OCI-LY7 (cell line): ENCODE measurements around the gene PIEZO2. TPM values are rescaled to one million over a fixed set of nuclear protein-coding genes. Genes with fewer than 3 reads are reported as not detected.

Experiments
- BruUV-seq: library from RNA; stranded (reverse); fragments of 400-500 nt; replicated peaks from 2 replicates; lab custom pipeline; 2021; lab: Mats Ljungman, UMichigan
- CTCF ChIA-PET: fragments of 300-600 bp; sonication (Branson Sonifier 250); formaldehyde crosslinking; loops from one replicate; lab custom pipeline; 2022; ENCODE audit warnings: antibody characterized with exemption; ENCODE audit not compliant: unreplicated experiment; lab: Charles Lee
- POLR2A ChIA-PET: fragments of 300-600 bp; sonication (Branson Sonifier 250); formaldehyde crosslinking; loops from one replicate; lab custom pipeline; 2022; ENCODE audit warnings: antibody characterized with exemption; lab: Charles Lee
- DNase-seq: peaks from one replicate; pipeline ENCODE4 v3.0.0-alpha.2; 2015; ENCODE audit warnings: low spot score
- H2AFZ ChIP-seq: fragments of 200-600 bp; sonication (generic), shearing (Covaris generic); 2 replicates; pipeline ENCODE4 v1.6.1; 2014; ENCODE audit warnings: mild to moderate bottlenecking, antibody characterized with exemption, low read length, moderate library complexity
- H3K27ac ChIP-seq: fragments of 200-600 bp; sonication (generic); 2 replicates; pipeline ENCODE4 v1.5.1; 2014; ENCODE audit warnings: mixed run types, low read depth, mild to moderate bottlenecking, moderate library complexity, low read length, inconsistent platforms; ENCODE audit not compliant: poor library complexity, severe bottlenecking
- H3K36me3 ChIP-seq: fragments of 200-600 bp; sonication (generic); 2 replicates; pipeline ENCODE4 v1.6.1; 2014; ENCODE audit warnings: mild to moderate bottlenecking, antibody characterized with exemption, low read length, moderate library complexity, mixed read lengths; ENCODE audit not compliant: insufficient read depth
- H3K4me1 ChIP-seq: fragments of 200-600 bp; sonication (generic); 2 replicates; pipeline ENCODE4 v1.5.1; 2014; ENCODE audit warnings: mild to moderate bottlenecking, low read length; ENCODE audit not compliant: insufficient read depth, poor library complexity, severe bottlenecking
- H3K4me2 ChIP-seq: fragments of 200-600 bp; sonication (generic); 2 replicates; pipeline ENCODE4 v1.6.1; 2014; ENCODE audit warnings: mild to moderate bottlenecking, low read length
- H3K4me3 ChIP-seq: fragments of 200-600 bp; sonication (generic); 2 replicates; pipeline ENCODE4 v1.5.1; 2014; ENCODE audit warnings: mild to moderate bottlenecking, low read depth, low read length; ENCODE audit not compliant: poor library complexity, severe bottlenecking
- H3K79me2 ChIP-seq: fragments of 200-600 bp; sonication (generic); 2 replicates; pipeline ENCODE4 v1.6.1; 2016; ENCODE audit warnings: low read depth, mild to moderate bottlenecking, low read length, moderate library complexity, mixed read lengths; ENCODE audit not compliant: insufficient read depth
- H3K9me2 ChIP-seq: fragments of 200-600 bp; sonication (generic); 2 replicates; pipeline ENCODE4 v1.6.1; 2016; ENCODE audit warnings: mild to moderate bottlenecking, low read length, mixed read lengths; ENCODE audit not compliant: insufficient read depth
- H3K9me3 ChIP-seq: fragments of 200-600 bp; sonication (generic); 2 replicates; pipeline ENCODE4 v1.6.1; 2014; ENCODE audit warnings: mild to moderate bottlenecking, mixed run types, low read length, mixed read lengths
- H4K20me1 ChIP-seq: fragments of 200-600 bp; sonication (generic); 2 replicates; pipeline ENCODE4 v1.6.1; 2014; ENCODE audit warnings: mild to moderate bottlenecking, antibody characterized with exemption, low read length, moderate library complexity, mixed read lengths; ENCODE audit not compliant: insufficient read depth
- EZH2phosphoT487 ChIP-seq: fragments of 200-600 bp; sonication (generic); IDR thresholded peaks from 2 replicates; pipeline ENCODE4 v1.6.1; 2018; ENCODE audit warnings: low read depth, borderline replicate concordance, mild to moderate bottlenecking, mixed run types, antibody characterized with exemption, low read length, moderate library complexity, mixed read lengths
- intact Hi-C: fragments of 100-400 bp; cut with micrococcal nuclease; formaldehyde crosslinking; loops from one replicate; pipeline ENCODE4 v1.10.0; 2022; ENCODE audit not compliant: unreplicated experiment
- total RNA-seq, 2 experiments: library from RNA; depleted of rRNA in 1 of 2; stranded (reverse); fragments of >200 nt in 1 of 2; shearing (Covaris generic) in 1 of 2; gene quantifications; 2 replicates each; pipeline ENCODE4 v1.2.3, GENCODE V29; 2014 to 2022
- TF ChIP-seq, protein P1 (sequence below): fragments of 200-600 bp; sonication (generic); conservative IDR thresholded peaks from 2 replicates; pipeline ENCODE4 v1.5.1; 2014; ENCODE audit warnings: mild to moderate bottlenecking, antibody characterized with exemption, low read length, moderate library complexity, mixed read lengths

Gene PIEZO2
- total RNA-seq, 2 experiments from 2014 or later, result 0.95 to 3.3 TPM

DNA sequence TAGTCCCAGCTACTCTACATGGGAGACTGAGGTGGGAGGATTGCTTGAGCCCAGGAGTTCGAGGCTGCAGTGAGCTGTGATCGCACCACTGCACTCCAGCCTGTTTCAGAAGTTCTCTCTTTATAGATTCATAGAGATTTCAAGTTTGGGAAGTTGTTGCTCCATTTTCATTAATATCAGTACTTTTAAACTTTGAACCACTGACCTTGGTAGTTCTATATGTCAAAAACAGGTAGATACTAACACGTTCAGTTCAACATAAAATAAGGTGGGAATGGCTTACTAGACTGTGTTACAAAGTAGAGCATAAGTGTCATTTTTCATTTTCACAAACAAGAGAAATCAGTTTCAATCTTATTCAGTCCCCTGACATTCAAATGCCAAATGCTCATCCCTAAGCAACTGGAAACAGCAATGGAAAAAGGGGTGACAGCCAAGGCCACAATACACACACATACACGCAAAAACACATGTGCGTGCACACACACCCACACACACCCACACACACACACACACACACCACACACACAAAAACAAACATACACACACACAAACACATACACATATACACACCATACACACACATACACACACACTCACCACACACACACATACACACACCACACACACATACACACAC, 71.7 kb downstream of the PIEZO2 start:
- H3K27ac ChIP-seq, result no peak overlapping the region
- no peaks in the 10 kb centered on the region for H3K9me2 ChIP-seq
- CTCF ChIA-PET, result no interaction called here
- no peak for TF ChIP-seq EZH2phosphoT487
- TF ChIP-seq, protein P1, sequence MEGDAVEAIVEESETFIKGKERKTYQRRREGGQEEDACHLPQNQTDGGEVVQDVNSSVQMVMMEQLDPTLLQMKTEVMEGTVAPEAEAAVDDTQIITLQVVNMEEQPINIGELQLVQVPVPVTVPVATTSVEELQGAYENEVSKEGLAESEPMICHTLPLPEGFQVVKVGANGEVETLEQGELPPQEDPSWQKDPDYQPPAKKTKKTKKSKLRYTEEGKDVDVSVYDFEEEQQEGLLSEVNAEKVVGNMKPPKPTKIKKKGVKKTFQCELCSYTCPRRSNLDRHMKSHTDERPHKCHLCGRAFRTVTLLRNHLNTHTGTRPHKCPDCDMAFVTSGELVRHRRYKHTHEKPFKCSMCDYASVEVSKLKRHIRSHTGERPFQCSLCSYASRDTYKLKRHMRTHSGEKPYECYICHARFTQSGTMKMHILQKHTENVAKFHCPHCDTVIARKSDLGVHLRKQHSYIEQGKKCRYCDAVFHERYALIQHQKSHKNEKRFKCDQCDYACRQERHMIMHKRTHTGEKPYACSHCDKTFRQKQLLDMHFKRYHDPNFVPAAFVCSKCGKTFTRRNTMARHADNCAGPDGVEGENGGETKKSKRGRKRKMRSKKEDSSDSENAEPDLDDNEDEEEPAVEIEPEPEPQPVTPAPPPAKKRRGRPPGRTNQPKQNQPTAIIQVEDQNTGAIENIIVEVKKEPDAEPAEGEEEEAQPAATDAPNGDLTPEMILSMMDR, result no peak
- H4K20me1 ChIP-seq, result no peaks in the 10 kb centered on the region
- no peak overlapping the region for H3K4me3 ChIP-seq
- H3K4me1 ChIP-seq, result no peaks in the 10 kb centered on the region
- intact Hi-C loops, result no loop called here
- no peak overlapping the region for H2AFZ ChIP-seq
- H3K79me2 ChIP-seq, result no peaks in the 10 kb centered on the region
- no TSS peak for BruUV-seq
- H3K4me2 ChIP-seq, result no peak overlapping the region
- H3K36me3 ChIP-seq, result no peaks in the 10 kb centered on the region
- POLR2A ChIA-PET, result interaction anchor here (0.7 to 1.0 kb wide), 2 partner anchors 24 to 257 kb away, joined by 3 to 4 read pairs; no protein-coding TSS in a partner anchor
- DNase-seq, result no peak
- H3K9me3 ChIP-seq, result no peaks in the 10 kb centered on the region

GRCh38 chr18:11074889-11075288, 74.5 kb downstream of the PIEZO2 start:
- BruUV-seq, result no TSS peak
- Histone ChIP-seq H3K4me2 (no peak overlapping the region), H3K9me2 (no peaks in the 10 kb centered on the region), H2AFZ (no peak overlapping the region), H3K79me2 (no peaks in the 10 kb centered on the region), H3K4me1 (no peaks in the 10 kb centered on the region), H3K27ac (no peak overlapping the region), H3K36me3 (no peaks in the 10 kb centered on the region), H4K20me1 (no peaks in the 10 kb centered on the region), H3K9me3 (no peaks in the 10 kb centered on the region), H3K4me3 (no peak overlapping the region)
- CTCF ChIA-PET, result no interaction called here
- intact Hi-C loops, result no loop called here
- POLR2A ChIA-PET, result interaction anchor here (0.8 to 1.0 kb wide), 3 partner anchors 14 to 35 kb away, joined by 3 to 5 read pairs (median 5); no protein-coding TSS in a partner anchor
- TF ChIP-seq, protein P1, result no peak
- DNase-seq, result no peak

DNA sequence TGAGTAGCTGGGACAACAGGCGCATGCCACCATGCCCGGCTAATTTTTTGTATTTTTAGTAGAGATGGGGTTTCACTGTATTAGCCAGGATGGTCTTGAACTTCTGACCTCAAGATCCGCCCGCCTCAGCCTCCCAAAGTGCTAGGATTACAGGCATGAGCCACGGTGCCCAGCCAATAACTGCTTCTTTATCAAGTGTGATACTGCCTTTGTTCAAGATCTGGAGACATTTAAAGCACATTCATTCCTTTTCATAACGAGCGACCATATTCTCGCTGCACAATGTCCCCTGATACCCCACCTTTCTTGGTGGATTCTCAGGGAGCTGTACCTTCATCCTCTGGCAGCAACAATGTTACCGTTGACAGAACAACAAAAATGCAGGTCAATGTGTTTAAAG, 75.4 kb downstream of the PIEZO2 start:
- ChIA-PET CTCF (no interaction called here), POLR2A (interaction anchor here (1.0 kb wide), 2 partner anchors 15 to 21 kb away, joined by 5 read pairs; no protein-coding TSS in a partner anchor)
- Histone ChIP-seq H4K20me1 (no peaks in the 10 kb centered on the region), H3K9me3 (no peaks in the 10 kb centered on the region), H2AFZ (no peak overlapping the region), H3K4me3 (no peak overlapping the region), H3K36me3 (no peaks in the 10 kb centered on the region), H3K27ac (no peak overlapping the region), H3K4me2 (no peak overlapping the region), H3K4me1 (no peaks in the 10 kb centered on the region), H3K79me2 (no peaks in the 10 kb centered on the region), H3K9me2 (no peaks in the 10 kb centered on the region)
- DNase-seq, result no peak
- no TSS peak for BruUV-seq
- intact Hi-C loops, result no loop called here
- no peak for TF ChIP-seq EZH2phosphoT487
- TF ChIP-seq, protein P1, result no peak
